ENCODE results near the gene SDR9C7.
A peak's percentile ranks its signal among the peaks of the same experiment; 100 is the strongest.
"Not testable (repeated sequence)": the region's sequence is repeated elsewhere in the genome, so short reads cannot be mapped to it uniquely, and the experiment has no call there.

SDR9C7 gene

GRCh38 chr12:56908136-56908535 is 26.1 kb downstream of the SDR9C7 start:
- DNase-seq = no peak
- no peak for TF ChIP-seq GATA1 (IDR thresholded peaks at IDR 0.05; ENCODE audit: low read depth, low read length)
- no peak for TF ChIP-seq POLR2A (IDR thresholded peaks at IDR 0.05; ENCODE audit: low read length)

- no peak for DNase-seq
- TF ChIP-seq POLR2A (IDR thresholded peaks at IDR 0.05; ENCODE audit: low read length) (no peak), GATA1 (IDR thresholded peaks at IDR 0.05; ENCODE audit: low read depth, low read length) (no peak)
These were observed 28.4 kb downstream of the SDR9C7 start for GRCh38 chr12:56905852-56906251.

GRCh38 chr12:56903374-56903773 is 30.8 kb downstream of the SDR9C7 start:
- no peak for DNase-seq
- TF ChIP-seq POLR2A (IDR thresholded peaks at IDR 0.05; ENCODE audit: low read length) (no peak), GATA1 (IDR thresholded peaks at IDR 0.05; ENCODE audit: low read depth, low read length) (no peak)

GRCh38 chr12:56901313-56901712 is 32.9 kb downstream of the SDR9C7 start:
- DNase-seq = not testable (repeated sequence)

- TF ChIP-seq POLR2A (IDR thresholded peaks at IDR 0.05; ENCODE audit: low read length) (no peak), GATA1 (IDR thresholded peaks at IDR 0.05; ENCODE audit: low read depth, low read length) (no peak)
- DNase-seq = peak; percentile 27 to 44
These were observed 33.6 kb downstream of the SDR9C7 start for GRCh38 chr12:56900583-56900982.

- no peak for TF ChIP-seq GATA1 (IDR thresholded peaks at IDR 0.05; ENCODE audit: low read depth, low read length)
- TF ChIP-seq POLR2A (IDR thresholded peaks at IDR 0.05; ENCODE audit: low read length) = peak; percentile 41
These were observed 35.3 kb downstream of the SDR9C7 start for GRCh38 chr12:56898938-56899337.

GRCh38 chr12:56897844-56898361 is 36.3 kb downstream of the SDR9C7 start:
- no peak for DNase-seq
- TF ChIP-seq GATA1 (IDR thresholded peaks at IDR 0.05; ENCODE audit: low read depth, low read length) (no peak), POLR2A (IDR thresholded peaks at IDR 0.05; ENCODE audit: low read length) (no peak)

More at GRCh38 chr12:56898938-56899337, 35.3 kb downstream of the SDR9C7 start:
- peak; percentile 85 to 88 for DNase-seq

GRCh38 chr12:56896082-56896481 is 38.1 kb downstream of the SDR9C7 start:
- TF ChIP-seq POLR2A (IDR thresholded peaks at IDR 0.05; ENCODE audit: low read length) (no peak), GATA1 (IDR thresholded peaks at IDR 0.05; ENCODE audit: low read depth, low read length) (no peak)
- DNase-seq = no peak

DNA sequence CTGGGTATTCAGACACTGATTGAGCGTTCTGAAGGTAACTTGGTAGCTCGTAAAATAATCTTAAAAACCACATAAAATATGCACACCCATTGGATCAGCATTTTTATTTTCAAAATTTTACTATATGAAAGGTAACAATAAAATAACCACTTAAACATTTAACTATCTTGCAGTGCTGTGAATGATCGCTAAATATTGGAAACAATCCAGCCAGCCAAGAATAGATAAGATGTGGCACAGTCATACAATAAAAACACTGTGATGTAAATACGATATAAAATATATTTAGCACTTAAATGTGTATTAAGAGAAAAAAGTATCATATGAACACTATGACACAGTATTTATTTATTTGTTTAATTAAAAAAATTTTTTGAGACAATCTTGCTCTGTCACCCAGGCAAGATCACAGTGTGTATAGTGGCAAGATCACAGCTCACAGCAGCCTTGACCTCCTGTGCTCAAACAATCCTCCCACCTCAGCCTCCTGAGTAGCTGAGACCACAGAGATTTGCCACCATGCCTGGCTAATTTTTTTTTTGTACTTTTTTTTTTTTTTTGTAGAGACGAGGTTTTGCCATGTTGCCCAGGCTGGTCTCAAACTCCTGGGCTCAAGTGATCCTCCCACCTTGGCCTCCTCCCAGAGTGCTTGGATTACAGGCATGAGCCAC is 39.4 kb downstream of the SDR9C7 start:
- TF ChIP-seq POLR2A (IDR thresholded peaks at IDR 0.05; ENCODE audit: low read length) = no peak
- TF ChIP-seq GATA1 (IDR thresholded peaks at IDR 0.05; ENCODE audit: low read depth, low read length) = no peak
- DNase-seq = peak; percentile 18 to 20

DNA sequence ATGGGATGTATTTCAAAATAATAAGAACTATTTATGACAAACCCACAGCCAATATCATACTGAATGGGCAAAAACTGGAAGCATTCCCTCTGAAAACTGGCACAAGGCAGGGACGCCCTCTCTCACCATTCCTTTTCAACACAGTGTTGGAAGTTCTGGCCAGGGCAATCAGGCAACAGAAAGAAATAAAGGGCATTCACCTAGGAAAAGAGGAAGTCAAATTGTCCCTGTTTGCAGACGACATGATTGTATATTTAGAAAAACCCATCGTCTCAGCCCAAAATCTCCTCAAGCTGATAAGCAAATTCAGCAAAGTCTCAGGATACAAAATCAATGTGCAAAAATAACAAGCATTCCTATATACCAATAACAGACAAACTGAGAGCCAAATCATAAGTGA is 42.3 kb downstream of the SDR9C7 start:
- not testable (repeated sequence) for DNase-seq

DNA sequence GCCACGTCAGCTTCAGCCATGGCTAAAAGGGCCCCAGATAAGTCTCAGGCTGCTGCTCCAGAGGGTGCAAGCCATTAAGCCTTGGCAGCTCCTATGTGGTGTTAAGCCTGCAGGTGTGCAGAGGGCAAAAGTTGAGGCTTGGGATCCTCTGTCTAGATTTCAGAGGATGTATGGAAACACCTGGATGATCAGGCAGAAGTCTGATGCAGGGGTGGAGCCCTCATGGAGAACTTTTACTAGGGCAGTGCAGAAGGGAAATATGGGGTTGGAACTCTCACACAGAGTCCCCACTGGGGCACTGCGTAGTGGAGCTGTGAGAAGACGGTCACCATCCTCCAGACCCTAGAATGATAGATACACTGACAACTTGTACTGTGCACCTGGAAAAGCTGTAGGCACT is 47.9 kb downstream of the SDR9C7 start:
- DNase-seq = no peak
- no peak for TF ChIP-seq GATA1 (IDR thresholded peaks at IDR 0.05; ENCODE audit: low read depth, low read length)
- TF ChIP-seq POLR2A (IDR thresholded peaks at IDR 0.05; ENCODE audit: low read length) = no peak

- no peak for DNase-seq
- TF ChIP-seq POLR2A (IDR thresholded peaks at IDR 0.05; ENCODE audit: low read length) (no peak), GATA1 (IDR thresholded peaks at IDR 0.05; ENCODE audit: low read depth, low read length) (no peak)
These were observed 48.9 kb downstream of the SDR9C7 start for GRCh38 chr12:56885316-56885715.

GRCh38 chr12:56884421-56884820 is 49.8 kb downstream of the SDR9C7 start:
- no peak for TF ChIP-seq POLR2A (IDR thresholded peaks at IDR 0.05; ENCODE audit: low read length)
- no peak for TF ChIP-seq GATA1 (IDR thresholded peaks at IDR 0.05; ENCODE audit: low read depth, low read length)
- no peak for DNase-seq

- DNase-seq = peak; percentile 12 to 15
These were observed 51.8 kb downstream of the SDR9C7 start for GRCh38 chr12:56882407-56882806.

DNA sequence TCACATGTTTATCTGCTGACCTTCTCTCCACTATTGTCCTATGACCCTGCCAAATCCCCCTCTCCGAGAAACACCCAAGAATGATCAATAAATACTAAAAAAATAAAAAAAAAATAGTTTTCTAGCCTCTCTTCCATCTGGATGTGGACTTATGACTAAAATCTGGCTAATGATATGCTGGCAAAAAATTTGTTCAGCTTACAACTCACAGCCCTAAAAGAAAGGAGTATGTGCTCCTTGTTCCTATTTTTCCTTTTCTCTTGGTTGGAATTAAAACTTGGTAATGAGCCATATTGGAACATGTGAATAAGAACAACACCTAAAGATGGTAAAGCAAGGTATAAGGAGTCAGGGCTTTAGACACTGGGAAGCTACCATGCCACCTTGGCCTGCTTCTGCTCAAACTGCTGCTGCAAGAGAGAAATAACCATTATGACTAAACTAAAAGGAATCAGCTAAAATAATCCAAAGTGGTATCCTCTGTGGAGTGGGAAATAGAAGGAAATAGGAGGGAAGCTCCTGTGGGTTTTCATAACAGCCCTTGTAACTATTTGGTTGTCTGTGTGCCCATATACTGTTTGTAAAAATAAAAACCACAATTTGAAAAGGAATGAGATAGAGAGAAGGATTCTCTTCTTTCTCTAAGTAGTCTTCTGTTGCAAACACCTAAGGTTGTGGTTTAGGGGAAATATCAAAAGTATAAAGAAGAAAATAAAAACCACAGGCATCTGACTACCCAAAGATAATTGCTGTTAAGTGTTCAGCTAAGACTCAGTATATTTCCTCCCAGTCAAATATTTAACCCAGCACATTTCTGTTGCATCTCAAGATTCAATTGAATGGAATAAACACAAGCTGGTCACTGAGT is 53.8 kb downstream of the SDR9C7 start:
- TF ChIP-seq POLR2A (IDR thresholded peaks at IDR 0.05; ENCODE audit: low read length) = no peak
- TF ChIP-seq GATA1 (IDR thresholded peaks at IDR 0.05; ENCODE audit: low read depth, low read length) = no peak
- peak in 1 of 2 experiments; percentile 12 for DNase-seq

DNA sequence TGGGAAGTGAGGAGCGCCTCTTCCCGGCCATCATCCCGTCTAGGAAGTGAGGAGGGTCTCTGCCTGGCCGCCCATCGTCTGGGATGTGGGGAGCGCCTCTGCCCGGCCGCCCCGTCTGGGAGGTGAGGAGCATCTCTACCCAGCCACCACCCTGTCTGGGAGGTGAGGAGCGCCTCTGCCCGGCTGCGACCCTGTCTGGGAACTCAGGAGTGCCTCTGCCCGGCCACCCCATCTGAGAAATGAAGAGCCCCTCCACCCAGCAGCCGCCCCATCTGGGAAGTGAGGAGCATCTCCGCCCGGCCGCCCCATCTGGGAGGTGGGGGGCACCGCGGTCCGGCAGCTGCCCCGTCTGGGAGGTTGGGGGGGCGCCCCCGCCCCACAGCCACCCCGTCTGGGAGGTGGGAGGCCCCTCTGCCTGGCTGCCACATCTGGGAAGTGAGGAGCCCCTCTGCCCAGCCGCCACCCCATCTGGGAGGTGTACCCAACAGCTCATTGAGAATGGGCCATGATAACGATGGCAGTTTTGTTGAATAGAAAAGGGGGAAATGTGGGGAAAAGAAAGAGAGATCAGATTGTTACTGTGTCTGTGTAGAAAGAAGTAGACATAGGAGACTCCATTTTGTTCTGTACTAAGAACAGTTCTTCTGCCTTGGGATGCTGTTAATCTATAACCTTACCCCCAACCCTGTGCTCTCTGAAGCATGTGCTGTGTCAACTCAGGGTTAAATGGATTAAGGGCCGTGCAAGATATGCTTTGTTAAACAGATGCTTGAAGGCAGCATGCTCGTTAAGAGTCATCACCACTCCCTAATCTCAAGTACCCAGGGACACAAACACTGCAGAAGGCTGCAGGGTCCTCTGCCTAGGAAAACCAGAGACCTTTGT is 54.7 kb downstream of the SDR9C7 start:
- DNase-seq = peak; percentile 29 to 78
